ENCODE results near the gene HOXA3. TPM values are rescaled to one million over a fixed set of nuclear protein-coding genes. Genes with fewer than 3 reads are reported as not detected.

The HOXA3 gene
- total RNA-seq, 1 experiment from 2014 or later: not detected

GRCh38 chr7:27200761-27201579 lies 48.6 kb upstream of the HOXA3 start:
- no peak overlapping the region for H4K91ac ChIP-seq (ENCODE audit: insufficient read length, low read depth, low read length)
- H3K9me3 Mint-ChIP-seq: peaks cover 9 to 11% of the 10 kb centered on the region in 2 experiments; a peak in 4 of 5 replicates
- H3K23me2 ChIP-seq (ENCODE audit: insufficient read length, low read depth, low read length, poor library complexity, severe bottlenecking): no peaks in the 10 kb centered on the region
- no peaks in the 10 kb centered on the region for H3K79me2 ChIP-seq (ENCODE audit: insufficient read depth, low read length)
- peak; percentile 23 for DNase-seq
- H2BK12ac ChIP-seq (ENCODE audit: insufficient read length, low read depth, low read length): no peak overlapping the region
- no peak overlapping the region for H3K14ac ChIP-seq (ENCODE audit: insufficient read depth, low read length)
- H3K56ac ChIP-seq (ENCODE audit: insufficient read length, low read depth, low read length): no peak overlapping the region
- H3K9ac ChIP-seq (ENCODE audit: extremely low read depth, insufficient read length, low read length): no peak overlapping the region
- WGBS (ENCODE audit: extremely low coverage, insufficient read length, low lambda C conversion rate): no CpG with 5 or more reads among the region's 14 CpGs
- H3K4ac ChIP-seq (ENCODE audit: low read depth, low read length): no peak overlapping the region
- H2BK120ac ChIP-seq (ENCODE audit: low read depth, low read length, poor library complexity, severe bottlenecking): no peak overlapping the region
- peaks cover 95% of the 10 kb centered on the region for H3K27me3 Mint-ChIP-seq (ENCODE audit: low read depth)
- no peak overlapping the region for H2BK15ac ChIP-seq (ENCODE audit: low read depth, low read length)
- no peaks in the 10 kb centered on the region for H3K9me3 ChIP-seq (ENCODE audit: control insufficient read depth, low read depth, low read length)
- no peak overlapping the region for H3K27ac ChIP-seq (ENCODE audit: insufficient read length, low read depth, low read length)
- H2BK5ac ChIP-seq (ENCODE audit: insufficient read length, low read length): no peak overlapping the region
- H3K27ac Mint-ChIP-seq: no peak overlapping the region
- peak overlapping the region in 1 of 2 experiments; percentile 73; a peak in 3 of 5 replicates for H3K4me3 Mint-ChIP-seq
- H3K4me1 ChIP-seq (ENCODE audit: insufficient read depth, low read length): no peaks in the 10 kb centered on the region
- peaks cover 8 to 23% of the 10 kb centered on the region in 2 experiments; a peak in 3 of 4 replicates for H3K4me1 Mint-ChIP-seq
- no peaks in the 10 kb centered on the region for H3K79me1 ChIP-seq (ENCODE audit: insufficient read depth, low read depth, low read length, poor library complexity, severe bottlenecking)
- H3K23ac ChIP-seq (ENCODE audit: insufficient read length, low read depth, low read length): no peak overlapping the region
- H2AK5ac ChIP-seq (ENCODE audit: insufficient read length, low read length): no peak overlapping the region
- H3K4me2 ChIP-seq (ENCODE audit: insufficient read depth, insufficient read length, low read length): no peak overlapping the region
- H3K18ac ChIP-seq (ENCODE audit: insufficient read length, low read depth, low read length): no peak overlapping the region
- no peak overlapping the region for H2BK20ac ChIP-seq (ENCODE audit: low read depth, low read length, poor library complexity, severe bottlenecking)
- H2AFZ ChIP-seq (ENCODE audit: low read length): no peak overlapping the region
- TF ChIP-seq CTCF (conservative IDR thresholded peaks at IDR 0.05): no peak
- peaks cover 0 to 2% (median 0%) of the 10 kb centered on the region in 3 experiments; a peak in 2 of 7 replicates for H3K36me3 Mint-ChIP-seq (ENCODE audit: insufficient read depth in 1 of 3, low read depth in 3 of 3)
- peaks cover 86% of the 10 kb centered on the region for H3K27me3 ChIP-seq (ENCODE audit: insufficient read depth, low read length)
- H4K8ac ChIP-seq (replicated peaks; ENCODE audit: insufficient read length, low read depth, low read length): no peak overlapping the region
- H3T11ph ChIP-seq (ENCODE audit: low read length): no peak overlapping the region
- no peaks in the 10 kb centered on the region for H4K20me1 ChIP-seq (ENCODE audit: control insufficient read depth, insufficient read depth, insufficient read length)
- no peak overlapping the region for H4K5ac ChIP-seq (ENCODE audit: insufficient read length, low read depth, low read length)

Data from H9 (cell line).